SHP77 (cell line): ENCODE measurements around the gene HOXD1.

ENCODE experiments used
- DNase-seq, 2 experiments: peaks; one replicate each; lab custom pipeline; 2025; lab: John Stamatoyannopoulos, UW

The HOXD1 gene

DNA sequence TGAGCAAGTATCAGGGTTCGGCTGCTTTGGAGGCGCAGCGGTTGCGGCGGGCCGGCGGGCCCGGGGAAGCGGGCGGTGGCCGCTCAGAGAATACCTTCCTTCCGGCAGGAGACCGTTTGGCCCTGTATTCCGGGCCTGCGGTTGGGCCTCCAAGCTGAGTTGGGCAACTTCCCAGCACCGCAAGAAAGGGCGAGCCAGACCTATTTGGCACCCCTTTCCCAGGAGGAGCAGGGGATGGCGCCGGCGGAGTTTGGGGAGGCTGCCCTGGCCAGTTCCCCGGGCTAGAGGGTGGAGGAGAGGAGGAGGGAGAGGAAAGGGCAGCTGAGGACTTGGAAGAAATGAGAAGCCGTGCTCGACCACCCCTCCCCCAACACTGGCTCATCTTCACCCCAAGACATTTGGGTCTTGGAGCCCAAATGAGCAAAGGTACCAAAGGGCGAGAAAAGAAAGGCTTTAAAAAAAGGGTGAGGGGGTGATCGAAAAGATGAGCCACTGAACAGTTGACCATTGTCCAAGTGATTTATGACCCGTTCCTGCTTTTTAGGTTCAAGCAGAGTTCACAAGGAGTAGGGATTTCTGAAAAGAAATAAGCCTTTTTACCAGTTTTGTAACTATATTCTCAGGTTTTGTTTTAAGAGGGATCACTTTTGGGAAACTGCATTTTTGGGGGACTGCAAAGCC is 23.0 kb upstream of the HOXD1 start:
- no peak for DNase-seq

DNA sequence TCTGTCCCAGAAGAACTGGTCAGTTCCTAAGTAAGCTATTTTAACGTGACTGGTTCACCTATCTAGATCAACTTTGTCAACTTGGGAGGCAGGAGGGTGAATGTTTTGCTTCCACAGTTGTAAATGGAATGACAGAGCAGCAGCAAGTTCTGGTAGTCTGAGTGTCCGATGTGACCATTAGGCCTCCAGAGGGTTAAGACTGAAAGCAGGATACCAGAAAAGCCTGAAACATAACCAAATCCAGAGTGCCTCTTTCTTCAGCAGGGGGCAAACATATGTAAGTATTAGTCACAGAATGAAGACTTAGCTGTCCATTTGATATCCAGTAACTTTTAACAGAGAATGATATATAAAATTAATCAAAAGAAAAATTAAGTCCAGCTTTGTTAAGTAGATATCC is 22.2 kb upstream of the HOXD1 start:
- no peak for DNase-seq

DNA sequence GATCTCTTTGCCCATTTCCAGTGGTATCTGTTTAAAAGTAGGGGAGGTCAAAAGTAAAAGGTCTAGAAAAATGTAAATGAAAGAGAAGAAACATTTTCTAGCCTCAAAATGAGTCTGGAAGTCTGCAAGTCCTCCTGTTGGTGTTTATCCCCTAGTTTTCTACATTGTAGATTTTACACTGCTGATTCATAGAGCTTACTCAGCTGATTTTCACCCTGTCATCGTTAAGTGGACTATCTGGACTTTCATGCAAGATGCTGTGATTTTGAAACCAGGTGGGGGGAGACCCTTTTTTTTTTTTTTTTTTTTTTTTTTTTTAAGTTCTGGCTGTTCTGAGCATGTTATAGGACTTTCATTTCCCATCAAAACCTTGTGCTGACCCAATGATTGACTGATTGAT is 21.1 kb upstream of the HOXD1 start:
- DNase-seq: no peak

DNA sequence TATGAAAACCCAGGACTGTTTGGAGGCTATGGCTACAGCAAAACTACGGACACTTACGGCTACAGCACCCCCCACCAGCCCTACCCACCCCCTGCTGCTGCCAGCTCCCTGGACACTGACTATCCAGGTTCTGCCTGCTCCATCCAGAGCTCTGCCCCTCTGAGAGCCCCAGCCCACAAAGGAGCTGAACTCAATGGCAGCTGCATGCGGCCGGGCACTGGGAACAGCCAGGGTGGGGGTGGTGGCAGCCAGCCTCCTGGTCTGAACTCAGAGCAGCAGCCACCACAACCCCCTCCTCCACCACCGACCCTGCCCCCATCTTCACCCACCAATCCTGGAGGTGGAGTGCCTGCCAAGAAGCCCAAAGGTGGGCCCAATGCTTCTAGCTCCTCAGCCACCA is 19.3 kb upstream of the HOXD1 start:
- DNase-seq: no peak

DNA sequence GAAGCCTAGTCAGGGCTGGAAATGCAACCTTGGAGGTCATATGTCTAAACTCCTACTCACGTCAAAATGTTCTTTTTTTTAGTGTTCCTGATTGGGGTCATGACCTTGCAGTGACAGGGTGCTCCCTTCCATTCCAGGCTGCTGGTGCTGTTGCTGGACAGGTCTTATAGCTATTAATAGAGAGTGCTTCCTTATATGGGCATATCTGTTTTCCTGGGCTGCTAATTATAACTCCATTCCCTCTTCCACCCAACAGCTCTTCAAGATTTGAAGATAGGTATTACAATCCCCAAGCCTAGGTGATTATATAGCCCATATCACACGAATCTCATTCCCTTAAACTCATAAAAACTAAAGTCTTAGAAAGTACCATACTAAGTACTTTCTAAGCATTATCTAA is 18.8 kb upstream of the HOXD1 start:
- DNase-seq: no peak

DNA sequence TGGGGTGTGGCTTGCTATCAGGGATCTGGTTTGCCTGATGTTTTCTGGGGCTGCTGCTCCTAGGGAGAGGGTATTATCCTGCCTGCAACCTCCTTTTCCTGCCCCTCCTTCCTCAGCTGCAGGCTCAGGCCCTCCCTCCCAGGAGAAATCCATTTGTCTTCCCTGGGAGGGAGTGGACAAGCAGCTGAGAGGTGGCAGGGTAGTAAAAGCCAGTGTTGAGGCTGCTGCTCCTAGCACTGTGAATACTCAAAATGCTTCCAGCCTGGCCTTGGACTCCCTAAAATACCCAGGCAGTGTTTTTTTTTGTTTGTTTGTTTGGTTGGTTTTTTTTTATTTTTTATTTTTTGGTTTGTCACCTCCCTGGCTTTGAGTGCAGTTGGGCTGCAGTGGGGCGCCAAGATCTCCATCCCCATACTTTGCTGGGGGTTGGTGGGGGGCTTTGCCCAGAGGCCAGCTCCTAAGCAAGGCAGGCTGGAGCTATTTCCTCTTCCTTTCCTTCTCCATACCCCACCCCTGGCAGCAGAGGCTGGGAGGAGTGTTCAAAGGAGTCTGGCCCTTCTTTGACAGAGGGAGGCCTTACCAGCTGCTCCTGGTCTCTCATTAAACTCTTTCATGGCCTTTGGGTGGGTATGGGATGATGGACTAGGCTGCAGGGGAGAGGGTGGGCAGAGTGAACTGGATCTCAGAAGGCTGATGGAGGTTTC is 17.7 kb upstream of the HOXD1 start:
- no peak for DNase-seq

DNA sequence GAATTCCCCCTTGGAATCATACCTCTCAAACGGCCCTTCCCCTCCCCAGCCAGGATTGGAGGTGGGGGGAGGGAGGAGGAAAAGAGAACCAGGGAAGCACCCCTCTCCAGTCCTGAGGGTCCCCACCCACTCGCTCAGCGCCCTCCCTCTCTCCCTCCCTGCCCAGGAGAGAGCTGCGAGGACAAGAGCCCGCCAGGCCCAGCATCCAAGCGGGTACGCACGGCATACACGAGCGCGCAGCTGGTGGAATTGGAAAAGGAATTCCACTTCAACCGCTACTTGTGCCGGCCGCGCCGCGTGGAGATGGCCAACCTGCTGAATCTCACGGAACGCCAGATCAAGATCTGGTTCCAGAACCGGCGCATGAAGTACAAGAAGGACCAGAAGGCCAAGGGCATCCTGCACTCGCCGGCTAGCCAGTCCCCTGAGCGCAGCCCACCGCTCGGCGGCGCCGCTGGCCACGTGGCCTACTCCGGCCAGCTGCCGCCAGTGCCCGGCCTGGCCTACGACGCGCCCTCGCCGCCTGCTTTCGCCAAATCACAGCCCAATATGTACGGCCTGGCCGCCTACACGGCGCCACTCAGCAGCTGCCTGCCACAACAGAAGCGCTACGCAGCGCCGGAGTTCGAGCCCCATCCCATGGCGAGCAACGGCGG is 17.0 kb upstream of the HOXD1 start:
- DNase-seq: no peak

DNA sequence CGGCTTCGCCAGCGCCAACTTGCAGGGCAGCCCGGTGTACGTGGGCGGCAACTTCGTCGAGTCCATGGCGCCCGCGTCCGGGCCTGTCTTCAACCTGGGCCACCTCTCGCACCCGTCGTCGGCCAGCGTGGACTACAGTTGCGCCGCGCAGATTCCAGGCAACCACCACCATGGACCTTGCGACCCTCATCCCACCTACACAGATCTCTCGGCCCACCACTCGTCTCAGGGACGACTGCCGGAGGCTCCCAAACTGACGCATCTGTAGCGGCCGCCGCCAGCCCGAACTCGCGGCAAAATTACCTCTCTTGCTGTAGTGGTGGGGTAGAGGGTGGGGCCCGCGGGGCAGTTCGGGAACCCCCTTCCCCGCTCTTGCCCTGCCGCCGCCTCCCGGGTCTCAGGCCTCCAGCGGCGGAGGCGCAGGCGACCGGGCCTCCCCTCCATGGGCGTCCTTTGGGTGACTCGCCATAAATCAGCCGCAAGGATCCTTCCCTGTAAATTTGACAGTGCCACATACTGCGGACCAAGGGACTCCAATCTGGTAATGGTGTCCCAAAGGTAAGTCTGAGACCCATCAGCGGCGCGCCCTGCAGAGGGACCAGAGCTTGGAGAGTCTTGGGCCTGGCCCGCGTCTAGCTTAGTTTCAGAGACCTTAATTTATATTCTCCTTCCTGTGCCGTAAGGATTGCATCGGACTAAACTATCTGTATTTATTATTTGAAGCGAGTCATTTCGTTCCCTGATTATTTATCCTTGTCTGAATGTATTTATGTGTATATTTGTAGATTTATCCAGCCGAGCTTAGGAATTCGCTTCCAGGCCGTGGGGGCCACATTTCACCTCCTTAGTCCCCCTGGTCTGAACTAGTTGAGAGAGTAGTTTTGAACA is 16.2 kb upstream of the HOXD1 start:
- no peak for DNase-seq

DNA sequence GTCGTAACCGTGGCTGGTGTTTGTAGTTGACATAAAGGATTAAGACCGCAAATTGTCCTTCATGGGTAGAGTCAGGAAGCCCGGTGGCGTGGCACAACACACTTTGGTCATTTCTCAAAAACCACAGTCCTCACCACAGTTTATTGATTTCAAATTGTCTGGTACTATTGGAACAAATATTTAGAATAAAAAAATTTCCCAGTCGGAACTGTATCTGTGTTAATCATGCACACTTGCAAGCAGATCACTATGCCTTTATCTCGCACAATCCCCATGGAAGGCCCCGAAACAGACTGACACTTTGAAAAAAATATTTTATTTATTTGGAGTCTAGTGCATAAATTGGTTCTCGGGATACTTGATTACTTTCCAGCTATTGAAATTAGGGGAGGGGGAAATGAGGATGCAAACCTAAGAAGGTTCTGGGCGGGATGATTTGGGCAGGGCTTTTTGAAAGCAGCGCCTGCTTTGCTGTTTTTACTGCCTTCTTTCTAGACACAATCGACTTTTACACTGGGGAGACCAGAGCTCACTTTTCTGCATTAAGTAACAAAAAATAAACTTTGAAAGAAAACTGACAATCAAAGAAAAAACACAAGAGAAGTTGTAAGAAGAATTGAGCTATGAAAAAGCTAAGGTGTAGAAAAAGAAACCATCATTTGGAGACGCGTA is 15.4 kb upstream of the HOXD1 start:
- no peak for DNase-seq

DNA sequence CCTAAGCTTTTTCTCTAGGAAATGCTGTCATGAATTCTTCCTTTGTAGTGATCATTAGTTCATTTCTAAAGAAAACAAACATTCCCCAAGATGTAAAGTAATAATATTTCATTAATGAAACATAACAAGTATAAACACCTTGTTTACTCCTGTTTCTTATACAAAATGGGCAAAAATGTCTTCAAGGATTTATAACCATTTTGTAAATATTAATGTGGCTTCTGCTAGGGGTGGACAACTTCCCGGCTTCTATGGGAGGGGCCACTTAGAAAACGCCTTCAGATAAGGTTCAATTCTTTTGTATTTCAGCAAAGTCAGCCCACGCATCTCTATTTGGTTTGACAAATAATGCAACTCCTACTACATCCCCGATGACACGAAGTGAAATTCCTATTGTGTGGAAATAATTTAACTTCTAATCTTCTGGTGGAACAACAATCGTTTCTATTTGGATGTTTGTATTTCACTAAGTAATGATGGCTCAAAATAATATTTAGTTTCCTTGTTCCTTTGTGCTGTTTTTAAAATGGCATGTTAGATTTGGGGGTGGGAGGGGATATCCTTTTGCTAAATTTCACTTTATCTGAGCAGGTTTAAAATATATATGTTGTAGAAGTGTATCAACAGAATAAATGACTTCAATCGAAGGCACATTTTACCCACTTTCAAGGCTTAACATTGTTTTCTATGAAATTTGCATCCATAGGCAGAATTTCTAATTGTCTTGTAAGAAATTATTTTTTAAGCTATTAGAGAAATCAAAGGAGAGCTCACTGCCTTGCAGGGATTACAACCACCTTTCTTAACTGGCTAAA is 14.7 kb upstream of the HOXD1 start:
- DNase-seq: no peak

DNA sequence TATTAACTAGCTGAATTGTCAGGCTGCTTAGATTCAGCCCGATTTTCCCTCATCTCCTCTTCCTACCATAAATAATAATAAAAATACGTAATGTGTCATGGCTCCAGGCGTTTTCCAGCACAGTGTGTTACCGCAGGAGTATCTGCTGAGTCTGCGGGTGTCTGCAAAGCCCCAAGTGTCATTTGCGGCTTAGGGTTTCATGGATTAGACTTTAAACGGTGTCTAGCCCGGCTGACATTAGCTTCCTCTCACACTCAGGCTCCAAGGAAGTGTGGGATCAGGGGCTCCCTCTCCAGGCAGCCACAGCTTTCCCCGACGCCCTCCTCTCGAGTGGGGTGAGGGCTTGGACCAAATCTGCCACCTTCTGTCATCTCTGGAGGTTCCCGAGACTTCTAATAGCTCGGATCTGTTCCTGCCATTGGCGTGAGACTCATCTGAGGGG is 14.1 kb upstream of the HOXD1 start:
- no peak for DNase-seq

DNA sequence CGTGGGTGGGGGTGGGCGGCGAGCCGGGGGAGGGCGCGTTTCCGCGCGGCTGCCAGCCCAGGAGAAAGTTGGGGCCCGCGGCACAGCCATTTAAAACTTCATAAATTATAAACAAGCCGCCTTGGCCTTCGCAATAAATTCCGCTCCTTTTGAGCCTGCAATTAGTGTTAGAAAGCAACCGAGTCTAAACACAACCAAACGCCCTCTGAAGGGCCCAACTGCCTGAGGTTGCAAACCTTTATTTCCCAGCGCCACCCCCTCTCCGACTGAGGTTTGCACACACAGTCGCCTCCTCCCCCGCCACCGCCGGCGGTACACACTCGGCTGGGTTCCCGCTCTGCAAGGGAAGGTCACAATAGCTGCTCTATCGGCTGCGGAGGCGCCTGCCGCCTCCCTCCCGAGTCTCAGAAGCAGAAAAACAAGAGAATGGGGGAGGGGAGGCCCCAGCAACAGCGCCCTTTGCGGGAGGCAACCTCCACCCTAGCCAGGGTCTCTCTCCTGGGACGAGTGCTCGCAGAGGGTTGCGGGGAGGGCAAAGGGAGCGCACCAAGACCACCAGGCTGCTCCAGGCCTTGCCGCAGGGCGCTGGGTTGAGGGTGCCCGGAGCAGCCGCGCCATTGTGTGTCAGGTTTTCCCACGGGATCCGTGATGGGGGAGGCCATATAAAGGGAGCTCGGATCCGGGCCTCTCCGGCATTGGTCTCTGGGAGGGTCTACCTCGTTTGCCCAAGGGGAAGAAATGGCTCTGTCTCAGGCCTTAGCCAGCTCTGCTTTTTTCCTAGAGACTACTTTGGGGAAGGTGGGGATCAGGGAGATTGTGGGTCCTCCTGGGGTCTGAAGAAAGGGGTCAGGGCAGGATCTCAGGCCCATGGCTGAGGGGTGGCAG is 13.4 kb upstream of the HOXD1 start:
- DNase-seq: no peak

DNA sequence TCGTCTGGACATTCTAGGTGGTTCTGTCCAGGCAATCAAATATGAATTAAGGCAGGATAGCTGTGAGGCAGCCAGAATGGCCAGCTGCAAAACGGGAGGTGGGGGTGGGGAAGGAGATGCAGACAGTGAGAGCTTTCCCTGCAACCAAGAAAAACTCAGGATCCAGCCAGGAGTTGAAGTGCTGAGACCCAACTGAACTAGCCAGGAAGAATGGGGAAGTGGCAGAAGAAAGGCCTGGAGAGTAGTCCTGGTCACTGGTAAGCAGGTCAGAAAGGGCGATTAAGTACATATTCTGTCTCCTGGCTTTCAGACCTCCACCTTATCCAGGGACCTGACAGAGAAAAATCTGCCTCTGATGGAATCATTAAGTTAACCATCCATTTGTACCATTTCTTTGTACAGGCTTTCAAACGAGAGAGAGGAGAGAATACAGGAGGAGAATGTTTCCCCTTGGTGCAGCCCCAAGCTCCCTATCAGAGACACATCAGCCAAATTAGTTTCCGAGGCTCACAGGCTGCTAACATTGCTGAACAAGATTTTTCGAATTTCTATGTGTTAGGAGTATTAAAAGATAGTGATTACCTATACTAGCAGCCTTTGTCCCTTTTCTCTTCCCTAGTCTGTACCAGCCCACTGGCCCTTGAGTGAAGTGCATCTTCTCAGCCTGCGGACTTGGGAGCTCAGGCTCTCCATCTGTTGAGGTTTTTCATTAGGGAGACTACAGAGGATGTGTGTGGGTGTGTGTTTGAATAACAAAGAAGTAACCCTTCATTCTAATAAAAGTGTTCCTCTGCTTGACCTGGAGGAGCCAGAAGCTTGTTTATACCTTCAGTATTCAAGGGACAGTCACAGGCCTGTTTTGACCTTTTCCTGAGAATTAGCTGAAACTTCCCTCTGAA is 12.5 kb upstream of the HOXD1 start:
- no peak for DNase-seq

DNA sequence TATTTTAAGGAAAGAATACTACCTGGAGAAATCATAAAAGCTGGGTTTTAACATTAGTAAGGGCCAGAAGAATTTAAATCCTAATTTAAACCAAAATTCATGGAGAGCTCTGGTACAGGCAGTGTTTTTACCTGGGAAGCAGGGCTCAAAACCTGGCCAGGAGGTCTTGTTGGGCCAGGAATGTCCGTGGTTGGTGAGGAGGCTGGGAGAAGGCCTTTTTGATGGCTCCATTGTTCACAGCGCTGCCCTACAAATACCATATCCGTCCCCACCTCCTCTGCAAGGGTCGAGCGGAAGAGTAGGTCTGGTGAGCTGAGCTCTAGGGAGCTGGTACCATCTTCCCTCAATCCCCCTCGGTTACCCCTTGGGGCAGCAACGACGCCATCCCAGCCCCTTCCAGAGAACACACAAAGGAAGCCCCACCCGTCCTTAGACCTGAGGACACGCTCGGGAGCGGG is 10.9 kb upstream of the HOXD1 start:
- no peak for DNase-seq

DNA sequence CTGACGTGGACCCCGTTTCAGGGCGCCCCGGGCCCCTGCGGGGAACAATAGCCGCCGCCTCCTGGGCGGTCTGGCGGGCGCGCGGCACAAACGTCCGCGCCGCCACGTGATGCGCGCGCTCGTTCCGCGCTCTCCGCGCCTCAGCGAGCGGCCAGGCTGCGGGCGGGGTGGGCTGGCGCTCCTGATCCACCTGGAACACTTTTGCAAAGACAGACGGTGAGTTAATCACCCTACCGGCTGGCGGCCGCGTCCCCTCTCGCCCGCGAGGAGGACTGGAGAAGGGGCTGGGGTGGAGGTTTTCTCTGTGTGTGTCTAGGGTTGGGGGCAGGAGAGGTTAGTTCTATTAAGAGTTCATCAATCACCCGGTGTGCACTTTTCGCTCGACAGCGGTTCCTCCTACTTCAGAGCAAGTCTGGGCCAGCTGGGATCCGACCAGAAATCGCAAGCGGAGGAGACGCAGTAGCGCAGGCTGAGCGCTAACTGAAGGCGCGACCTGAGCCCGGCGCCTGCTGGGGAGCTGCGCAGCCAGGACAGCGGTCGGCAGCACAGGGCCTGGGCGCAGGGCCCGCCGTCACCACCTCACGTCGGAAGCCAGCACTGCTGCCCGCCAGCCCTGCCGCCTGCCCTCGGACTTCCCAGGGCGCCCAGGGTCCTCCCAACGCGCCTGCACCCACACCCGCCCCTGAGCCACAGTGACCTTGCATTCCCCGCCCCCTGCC is 10.3 kb upstream of the HOXD1 start:
- DNase-seq: no peak

DNA sequence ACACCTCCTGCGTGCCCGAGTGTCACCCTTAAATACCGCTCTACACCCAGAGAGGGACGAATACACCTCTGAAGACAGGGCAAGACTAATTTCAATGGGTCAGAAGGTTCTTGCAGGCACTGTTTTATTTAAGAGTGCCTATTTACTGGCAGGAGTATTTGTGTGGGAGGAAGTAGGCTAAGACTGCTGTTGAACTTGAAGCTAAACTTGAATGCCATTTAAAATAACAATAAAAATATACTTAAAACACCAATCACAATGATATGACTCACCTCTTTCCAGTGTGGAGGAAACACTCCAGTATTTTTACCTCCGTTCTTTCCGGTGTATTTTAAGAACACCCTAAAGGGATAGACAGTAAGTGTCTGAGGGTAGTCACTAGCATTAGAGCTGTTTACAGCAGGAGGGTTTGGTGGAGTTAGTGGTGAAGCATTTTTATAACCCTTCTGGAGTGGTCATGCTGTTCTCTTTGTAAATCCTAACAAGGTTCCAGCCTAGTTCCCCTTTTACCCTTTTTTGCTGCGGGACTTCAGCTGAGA is 9.6 kb upstream of the HOXD1 start:
- no peak for DNase-seq

DNA sequence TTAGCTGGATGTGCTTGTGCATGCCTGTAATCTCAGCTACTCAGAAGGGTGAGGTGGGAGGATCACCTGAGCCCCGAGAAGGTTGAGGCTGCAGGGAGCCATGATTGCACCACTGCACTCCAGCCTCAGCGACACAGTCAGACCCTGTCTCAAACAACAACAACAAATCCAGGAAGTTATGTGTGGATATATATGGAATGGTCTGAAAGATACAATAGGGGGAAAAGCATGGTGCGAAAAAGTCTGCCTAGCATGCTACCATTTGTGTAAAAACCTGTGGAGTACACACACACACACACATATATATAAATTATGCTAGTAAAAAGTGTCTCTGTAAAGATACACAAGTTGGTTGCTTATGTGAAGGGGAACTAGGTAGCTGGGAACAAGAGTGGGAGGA is 6.9 kb upstream of the HOXD1 start:
- DNase-seq: no peak

DNA sequence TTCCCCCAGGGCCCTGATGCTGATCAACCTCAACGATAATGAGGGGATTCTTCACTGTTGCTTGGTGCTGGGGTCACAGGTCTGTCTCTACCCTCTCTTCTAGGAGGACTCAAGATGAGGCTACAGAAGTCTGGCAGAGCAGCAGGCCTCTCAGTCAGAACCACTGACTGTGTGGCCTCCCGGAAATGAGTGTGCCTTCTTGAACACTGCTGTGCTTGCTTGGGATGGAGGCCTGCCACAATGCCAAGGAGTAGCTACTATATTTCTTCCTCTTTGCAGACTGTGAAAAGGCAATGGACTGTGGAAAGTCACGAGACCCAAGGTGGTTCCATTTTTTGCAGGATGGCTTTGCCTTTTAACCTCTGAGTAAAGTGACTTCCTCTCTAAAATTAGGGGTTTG is 5.8 kb upstream of the HOXD1 start:
- DNase-seq: no peak
